Neuron (in vitro differentiated cells): Measurements from ENCODE around the gene NHERF2.

Experiments
- H2AFZ ChIP-seq: one replicate; pipeline ENCODE4 v1.6.1; 2013; ENCODE audit warnings: low read depth, mild to moderate bottlenecking, inconsistent platforms, low read length, moderate library complexity
- H3K27me3 ChIP-seq: one replicate; pipeline ENCODE4 v1.6.1; 2013; ENCODE audit warnings: low read length; ENCODE audit not compliant: insufficient read depth
- H3K36me3 ChIP-seq: one replicate; pipeline ENCODE4 v1.6.1; 2013; ENCODE audit warnings: low read length; ENCODE audit not compliant: insufficient read depth
- H3K4me1 ChIP-seq: one replicate; pipeline ENCODE4 v1.6.1; 2013; ENCODE audit warnings: low read length; ENCODE audit not compliant: insufficient read depth
- H3K4me3 ChIP-seq: 2 replicates; pipeline ENCODE4 v1.5.1; 2013; ENCODE audit warnings: mild to moderate bottlenecking, low read length, moderate library complexity
- H3K9me3 ChIP-seq: one replicate; pipeline ENCODE4 v1.6.1; 2013; ENCODE audit warnings: low read length

NHERF2 gene

GRCh38 chr16:2078691-2079090, 52.0 kb downstream of the NHERF2 start:
- no peak overlapping the region for H2AFZ ChIP-seq
- H3K4me1 ChIP-seq, result no peaks in the 10 kb centered on the region
- no peaks in the 10 kb centered on the region for H3K9me3 ChIP-seq
- peaks cover 60% of the 10 kb centered on the region for H3K36me3 ChIP-seq
- H3K4me3 ChIP-seq, result no peak overlapping the region
- H3K27me3 ChIP-seq, result no peaks in the 10 kb centered on the region

- Histone ChIP-seq H3K27me3 (no peaks in the 10 kb centered on the region), H3K9me3 (no peaks in the 10 kb centered on the region), H3K4me1 (no peaks in the 10 kb centered on the region), H3K4me3 (no peak overlapping the region), H3K36me3 (peaks cover 54% of the 10 kb centered on the region), H2AFZ (no peak overlapping the region)
These were observed 52.7 kb downstream of the NHERF2 start for GRCh38 chr16:2079311-2079800.

GRCh38 chr16:2079991-2080390, 53.3 kb downstream of the NHERF2 start:
- Histone ChIP-seq H3K36me3 (peaks cover 51% of the 10 kb centered on the region), H3K4me1 (no peaks in the 10 kb centered on the region), H3K4me3 (no peak overlapping the region), H3K9me3 (no peaks in the 10 kb centered on the region), H2AFZ (no peak overlapping the region), H3K27me3 (no peaks in the 10 kb centered on the region)

GRCh38 chr16:2081201-2082084, 54.7 kb downstream of the NHERF2 start:
- Histone ChIP-seq H3K4me3 (no peak overlapping the region), H3K36me3 (peaks cover 48% of the 10 kb centered on the region), H3K9me3 (no peaks in the 10 kb centered on the region), H3K27me3 (no peaks in the 10 kb centered on the region), H3K4me1 (no peaks in the 10 kb centered on the region), H2AFZ (no peak overlapping the region)

GRCh38 chr16:2082171-2082982, 55.7 kb downstream of the NHERF2 start:
- Histone ChIP-seq H2AFZ (no peak overlapping the region), H3K27me3 (no peaks in the 10 kb centered on the region), H3K4me1 (no peaks in the 10 kb centered on the region), H3K4me3 (no peak overlapping the region), H3K9me3 (no peaks in the 10 kb centered on the region), H3K36me3 (peaks cover 50% of the 10 kb centered on the region)

GRCh38 chr16:2082983-2083364, 56.3 kb downstream of the NHERF2 start:
- Histone ChIP-seq H3K4me3 (no peak overlapping the region), H3K4me1 (no peaks in the 10 kb centered on the region), H3K9me3 (no peaks in the 10 kb centered on the region), H3K36me3 (peaks cover 55% of the 10 kb centered on the region), H3K27me3 (no peaks in the 10 kb centered on the region), H2AFZ (no peak overlapping the region)

GRCh38 chr16:2083409-2083808, 56.7 kb downstream of the NHERF2 start:
- no peak overlapping the region for H3K4me3 ChIP-seq
- H3K4me1 ChIP-seq, result no peaks in the 10 kb centered on the region
- H2AFZ ChIP-seq, result no peak overlapping the region
- H3K9me3 ChIP-seq, result no peaks in the 10 kb centered on the region
- no peaks in the 10 kb centered on the region for H3K27me3 ChIP-seq
- H3K36me3 ChIP-seq, result peaks cover 59% of the 10 kb centered on the region

- Histone ChIP-seq H3K36me3 (peaks cover 59% of the 10 kb centered on the region), H2AFZ (no peak overlapping the region), H3K4me1 (no peaks in the 10 kb centered on the region), H3K27me3 (no peaks in the 10 kb centered on the region), H3K4me3 (no peak overlapping the region), H3K9me3 (no peaks in the 10 kb centered on the region)
These were observed 57.4 kb downstream of the NHERF2 start for GRCh38 chr16:2083876-2084780.

GRCh38 chr16:2084895-2085625, 58.4 kb downstream of the NHERF2 start:
- H3K4me1 ChIP-seq, result no peaks in the 10 kb centered on the region
- no peak overlapping the region for H3K4me3 ChIP-seq
- H2AFZ ChIP-seq, result no peak overlapping the region
- no peaks in the 10 kb centered on the region for H3K9me3 ChIP-seq
- no peaks in the 10 kb centered on the region for H3K27me3 ChIP-seq
- peaks cover 64% of the 10 kb centered on the region for H3K36me3 ChIP-seq

GRCh38 chr16:2085669-2086068, 59.0 kb downstream of the NHERF2 start:
- Histone ChIP-seq H3K9me3 (no peaks in the 10 kb centered on the region), H3K36me3 (peaks cover 67% of the 10 kb centered on the region)

GRCh38 chr16:2086106-2086742, 59.5 kb downstream of the NHERF2 start:
- H3K4me3 ChIP-seq, result no peak overlapping the region
- no peaks in the 10 kb centered on the region for H3K4me1 ChIP-seq
- H2AFZ ChIP-seq, result no peak overlapping the region
- H3K27me3 ChIP-seq, result no peaks in the 10 kb centered on the region
- H3K9me3 ChIP-seq, result no peaks in the 10 kb centered on the region
- peaks cover 64% of the 10 kb centered on the region for H3K36me3 ChIP-seq

More at GRCh38 chr16:2085669-2086068, 59.0 kb downstream of the NHERF2 start:
- Histone ChIP-seq H3K27me3 (no peaks in the 10 kb centered on the region), H3K4me1 (no peaks in the 10 kb centered on the region), H2AFZ (no peak overlapping the region), H3K4me3 (no peak overlapping the region)
